GM19468 (cell line): ENCODE results near the gene BEGAIN.

Experiments
- ATAC-seq: cut with Tn5 transposase; IDR thresholded peaks from one replicate; pipeline ENCODE4 v1.9.1; 2021; ENCODE audit warnings: mild to moderate bottlenecking, moderate library complexity, moderate number of reproducible peaks; ENCODE audit not compliant: unreplicated experiment; ENCODE audit errors: extremely low read depth

The BEGAIN gene

DNA sequence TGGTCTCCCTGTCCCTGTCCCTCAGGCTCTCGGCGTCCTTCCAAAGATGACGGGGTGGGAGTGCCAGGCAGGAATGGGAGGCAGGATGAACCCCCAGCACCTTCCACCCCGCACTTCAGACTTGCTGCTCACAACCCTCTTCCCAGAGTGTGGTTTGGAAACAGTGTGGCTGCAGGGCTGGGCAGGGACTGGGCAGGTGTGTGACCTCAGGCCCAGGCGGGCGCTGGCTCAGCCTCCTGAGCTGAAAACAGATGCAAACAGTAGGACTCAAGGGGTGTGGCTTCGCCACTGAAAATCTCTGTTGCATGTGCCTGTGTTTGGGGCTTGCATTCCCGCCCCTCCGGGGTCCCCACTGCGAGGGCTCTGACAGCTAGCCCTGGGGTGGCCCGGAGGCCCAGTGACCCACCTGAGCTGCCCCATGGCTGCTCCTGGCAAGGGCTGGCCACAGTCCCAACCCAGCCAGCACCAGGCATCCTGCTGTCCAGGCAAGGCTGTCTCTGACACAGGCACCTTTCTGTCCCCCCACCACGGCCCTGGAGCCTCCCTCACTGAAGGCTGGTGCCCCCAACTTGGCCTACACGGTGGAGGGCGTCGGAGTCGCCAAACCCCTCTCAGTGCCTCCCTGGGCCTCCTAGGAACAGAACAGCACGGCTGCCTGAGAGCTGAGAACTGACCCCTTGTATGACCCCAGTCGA, 46.1 kb downstream of the BEGAIN start:
- ATAC-seq, result no peak

GRCh38 chr14:100540141-100540925, 46.9 kb downstream of the BEGAIN start:
- no peak for ATAC-seq

- ATAC-seq, result no peak
These were observed 47.5 kb downstream of the BEGAIN start for GRCh38 chr14:100539766-100540140.

- no peak for ATAC-seq
These were observed 48.1 kb downstream of the BEGAIN start for GRCh38 chr14:100539003-100539660.

DNA sequence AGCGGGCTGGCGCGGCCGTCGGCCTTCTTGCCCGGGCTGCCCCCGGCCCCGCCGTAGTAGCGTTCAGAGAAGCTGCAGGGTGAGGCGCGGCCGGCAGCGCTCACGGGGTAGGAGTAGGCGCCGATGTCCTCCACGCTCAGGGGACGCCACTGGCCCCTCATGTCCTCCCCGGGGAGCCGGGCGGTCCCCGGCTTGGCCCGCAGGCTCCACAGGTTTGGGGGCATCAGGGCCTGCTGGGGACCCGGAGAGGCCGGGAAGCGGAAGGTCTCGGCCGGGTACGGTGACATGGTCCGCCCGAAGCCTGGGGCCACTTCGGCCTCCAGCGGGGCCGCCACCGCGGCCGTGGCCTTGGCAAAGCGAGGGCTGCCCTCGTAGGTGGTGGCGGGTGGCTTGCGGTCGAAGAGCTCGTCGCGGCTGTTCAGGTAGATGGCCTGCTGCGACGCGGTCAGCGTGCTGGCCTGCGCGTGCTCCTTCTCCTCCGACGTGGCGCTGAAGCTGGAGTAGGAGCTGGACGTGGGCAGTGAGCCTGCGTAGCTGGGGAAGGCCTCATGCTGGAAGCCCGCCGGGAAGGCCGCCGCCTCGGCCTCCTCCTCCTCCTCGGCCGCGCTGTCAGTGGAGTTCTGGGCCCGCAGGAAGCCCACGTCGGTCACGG, 48.7 kb downstream of the BEGAIN start:
- ATAC-seq, result no peak

DNA sequence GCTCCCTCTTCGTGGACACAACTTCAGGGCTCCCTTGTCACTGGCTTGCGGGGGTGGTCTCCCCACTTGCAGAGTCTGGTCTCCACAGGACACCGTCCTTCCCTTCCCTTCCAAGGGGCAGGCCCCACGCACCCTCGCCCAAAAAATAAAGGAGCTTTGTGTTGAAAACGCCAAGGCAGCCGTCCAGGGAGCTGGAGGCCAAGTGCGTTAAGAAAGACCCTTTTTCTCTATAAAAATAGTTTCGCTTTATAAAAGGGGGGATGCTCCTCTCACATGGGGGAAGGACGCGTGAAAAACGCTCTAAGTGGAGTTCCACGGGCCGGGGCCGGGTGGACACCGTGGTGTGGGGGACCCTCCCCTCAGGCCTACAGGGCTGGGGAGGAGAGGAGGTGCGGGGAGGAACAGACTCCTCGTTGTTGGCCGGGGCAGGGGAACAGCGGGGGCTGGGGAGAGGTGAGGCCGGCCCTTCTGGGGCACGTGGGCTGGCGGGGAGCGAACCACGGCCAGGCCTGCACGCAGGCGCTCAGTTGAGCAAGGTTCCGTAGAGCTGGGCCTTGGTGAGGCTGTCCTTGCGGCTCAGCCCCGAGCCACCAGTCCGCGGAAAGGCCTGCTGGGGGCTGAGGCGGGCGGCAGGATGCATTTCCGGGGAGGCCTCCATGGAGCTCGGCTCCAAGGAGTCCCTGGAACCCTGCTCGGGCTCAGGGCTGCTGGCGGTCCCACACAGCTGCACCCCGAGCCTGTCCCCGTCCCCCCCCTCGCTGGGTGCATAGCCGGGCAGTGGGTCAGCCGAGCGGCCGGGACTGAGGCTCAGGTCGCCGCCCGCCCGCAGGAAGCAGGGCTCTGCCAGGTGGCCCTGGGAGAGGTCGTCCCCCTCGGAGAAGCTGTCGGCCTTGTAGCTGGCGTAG, 49.5 kb downstream of the BEGAIN start:
- no peak for ATAC-seq

GRCh38 chr14:100536721-100537445, 50.3 kb downstream of the BEGAIN start:
- ATAC-seq, result no peak

DNA sequence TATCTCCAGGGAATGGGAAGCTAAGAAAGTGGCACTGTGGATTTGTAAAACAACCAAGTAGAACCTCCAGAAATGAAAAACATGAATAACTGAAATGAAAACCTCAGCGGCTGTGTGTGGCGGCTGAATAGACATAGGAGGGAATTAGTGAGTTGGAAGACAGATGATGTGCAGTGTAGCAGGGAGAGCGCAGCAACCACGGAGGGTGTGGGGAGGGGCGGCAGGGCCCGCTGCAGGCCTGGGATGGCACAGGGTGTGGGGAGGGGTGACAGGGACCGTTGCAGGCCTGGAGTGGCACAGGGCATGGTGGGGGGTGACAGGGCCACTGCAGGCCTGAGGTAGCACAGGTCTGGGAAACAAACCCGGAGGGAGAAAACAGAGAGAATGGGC, 51.1 kb downstream of the BEGAIN start:
- ATAC-seq, result no peak

GRCh38 chr14:100535287-100536120, 51.7 kb downstream of the BEGAIN start:
- no peak for ATAC-seq

GRCh38 chr14:100534528-100535286, 52.5 kb downstream of the BEGAIN start:
- no peak for ATAC-seq

- no peak for ATAC-seq
These were observed 53.3 kb downstream of the BEGAIN start for GRCh38 chr14:100533656-100534485.

DNA sequence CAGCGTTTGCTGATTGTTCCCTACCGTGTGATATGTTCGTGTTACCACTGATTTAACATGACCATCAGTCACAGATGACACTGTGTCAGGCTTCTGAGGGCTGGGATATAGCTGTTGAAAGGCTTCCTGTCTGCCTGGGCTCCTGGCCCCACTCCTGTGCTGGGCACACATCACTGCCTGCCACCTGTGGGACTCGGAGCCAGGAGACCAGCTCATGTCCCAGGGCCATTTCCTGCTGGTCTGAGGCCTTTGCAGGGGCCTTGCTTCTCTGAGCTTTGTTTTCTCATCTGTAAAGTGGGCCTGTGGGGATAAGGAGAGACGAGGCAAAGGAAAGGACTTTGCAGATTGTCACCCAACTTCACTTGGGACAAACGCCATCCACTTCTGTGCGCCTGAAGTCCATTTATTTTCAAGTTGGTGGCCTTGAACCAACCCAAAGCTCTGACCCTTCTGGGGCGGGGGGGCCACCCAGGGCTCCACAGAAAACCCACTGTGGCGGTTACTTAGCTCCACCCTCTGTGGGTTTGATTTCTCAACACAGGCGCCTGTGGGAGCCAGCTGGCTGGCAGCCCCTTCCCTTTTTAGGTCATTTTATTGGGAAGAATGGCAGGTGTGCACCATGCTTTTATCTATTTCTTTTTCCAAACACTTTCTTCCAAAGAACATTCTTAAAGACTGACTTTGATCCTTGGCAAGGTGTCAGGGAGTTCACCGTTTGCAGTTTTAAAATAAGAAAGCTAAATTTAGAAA, 54.1 kb downstream of the BEGAIN start:
- ATAC-seq, result no peak

GRCh38 chr14:100532154-100532861, 54.9 kb downstream of the BEGAIN start:
- ATAC-seq, result no peak

DNA sequence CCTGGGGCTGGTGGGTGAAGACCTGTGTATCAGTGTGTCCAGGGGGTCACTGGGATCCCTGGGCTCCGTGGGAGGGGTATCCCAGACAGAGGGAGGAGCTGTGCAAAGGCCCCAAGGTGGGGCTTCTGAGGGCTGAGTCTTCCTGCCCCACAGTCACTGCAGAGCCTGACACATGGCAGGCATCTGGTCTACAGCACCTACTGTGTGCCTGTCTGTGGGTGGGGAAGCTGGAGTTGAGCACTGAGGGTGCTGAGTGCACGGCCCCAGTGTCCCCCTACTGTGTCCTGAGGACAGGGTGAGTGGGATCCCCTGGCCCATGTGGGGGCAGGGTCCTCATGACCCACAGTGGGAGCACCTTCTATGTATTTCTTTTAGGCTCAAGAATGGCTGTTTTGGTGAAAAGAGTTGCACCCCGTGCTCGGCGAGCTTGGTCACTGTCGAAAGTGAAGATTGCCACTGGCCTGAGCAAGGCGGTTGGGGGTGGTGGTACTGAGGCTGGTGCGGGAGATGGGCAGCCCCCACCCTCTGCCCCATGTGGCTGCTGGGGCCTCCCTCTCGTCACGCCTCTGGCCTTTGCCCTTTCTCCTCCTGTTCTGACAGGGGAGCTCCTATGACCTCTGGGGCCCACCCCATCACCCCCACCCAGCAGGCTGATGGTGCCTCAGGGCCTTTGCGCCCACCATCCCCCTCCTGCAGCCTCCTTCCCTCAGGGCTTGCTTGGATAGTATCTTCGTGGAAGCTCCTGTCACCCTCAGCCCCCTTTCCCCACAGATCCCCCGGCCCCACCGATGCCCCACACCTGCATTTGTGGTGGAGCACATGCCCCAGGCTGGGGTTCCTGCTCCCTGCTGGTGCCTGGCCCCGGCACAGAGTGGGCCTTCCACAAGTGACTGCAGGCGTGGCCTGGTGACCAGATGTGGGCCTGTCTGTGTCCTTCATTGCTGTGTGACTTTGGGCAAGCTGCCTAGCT, 55.8 kb downstream of the BEGAIN start:
- ATAC-seq, result no peak
